HG02678 (cell line): ENCODE results near the gene ITGB7.

Experiments
- ATAC-seq: cut with Tn5 transposase; IDR thresholded peaks from one replicate; pipeline ENCODE4 v1.9.1; 2021; ENCODE audit warnings: mild to moderate bottlenecking, moderate library complexity; ENCODE audit not compliant: unreplicated experiment

ITGB7 gene

GRCh38 chr12:53151039-53151438 is 56.0 kb downstream of the ITGB7 start:
- ATAC-seq: no peak

GRCh38 chr12:53147653-53148052 is 59.4 kb downstream of the ITGB7 start:
- ATAC-seq: no peak

DNA sequence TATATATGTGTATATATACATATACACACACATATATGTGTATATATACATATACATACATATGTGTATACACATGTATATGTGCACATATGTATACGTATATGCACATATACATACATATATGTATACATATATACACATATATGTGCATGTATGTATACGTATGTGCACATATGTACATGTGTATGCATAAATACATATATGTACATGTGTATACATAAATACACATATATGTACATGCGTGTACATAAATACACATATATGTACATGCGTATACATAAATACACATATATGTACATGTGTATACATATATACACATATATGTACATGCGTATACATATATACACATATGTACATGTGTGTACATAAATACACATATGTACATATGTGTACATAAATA is 59.9 kb downstream of the ITGB7 start:
- no peak for ATAC-seq

DNA sequence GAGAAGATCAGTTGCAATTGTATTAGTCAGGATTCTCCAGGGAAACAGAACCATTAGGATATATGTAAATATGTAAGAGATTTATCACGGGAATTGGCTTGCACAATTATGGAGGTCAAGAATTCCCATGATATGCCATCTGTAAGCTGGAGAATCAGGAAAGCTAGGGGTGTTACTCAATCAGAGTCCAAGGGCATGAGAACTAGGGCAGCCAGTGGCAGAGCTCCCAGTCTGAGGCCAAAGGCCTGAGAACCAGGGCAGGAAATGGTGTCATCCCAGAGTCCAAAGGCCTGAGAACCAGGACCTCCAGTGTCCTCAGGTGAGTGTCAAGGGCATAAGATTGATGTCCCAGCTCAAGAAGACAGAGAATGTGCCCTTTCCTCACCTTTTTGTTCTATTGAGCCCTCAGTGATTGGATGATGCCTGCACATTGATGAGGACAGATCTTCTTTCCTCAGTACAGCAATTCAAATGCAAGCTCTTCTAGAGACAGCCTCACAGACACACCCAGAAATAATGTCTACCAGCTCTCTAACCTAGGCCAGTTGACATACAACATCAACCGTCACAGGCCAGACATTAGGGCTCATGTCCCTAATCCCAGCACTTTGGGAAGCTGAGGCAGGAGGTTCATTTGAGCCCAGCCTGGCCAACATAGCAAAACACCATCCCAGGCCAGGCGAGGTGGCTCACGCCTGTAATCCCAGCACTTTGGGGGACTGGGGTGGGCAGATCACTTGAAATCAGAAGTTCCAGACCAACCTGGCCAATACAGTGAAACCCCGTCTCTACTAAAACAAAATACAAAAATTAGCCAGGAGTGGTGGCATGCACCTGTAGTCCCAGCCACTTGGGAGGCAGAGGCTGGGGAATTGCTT is 61.4 kb downstream of the ITGB7 start:
- ATAC-seq: no peak

DNA sequence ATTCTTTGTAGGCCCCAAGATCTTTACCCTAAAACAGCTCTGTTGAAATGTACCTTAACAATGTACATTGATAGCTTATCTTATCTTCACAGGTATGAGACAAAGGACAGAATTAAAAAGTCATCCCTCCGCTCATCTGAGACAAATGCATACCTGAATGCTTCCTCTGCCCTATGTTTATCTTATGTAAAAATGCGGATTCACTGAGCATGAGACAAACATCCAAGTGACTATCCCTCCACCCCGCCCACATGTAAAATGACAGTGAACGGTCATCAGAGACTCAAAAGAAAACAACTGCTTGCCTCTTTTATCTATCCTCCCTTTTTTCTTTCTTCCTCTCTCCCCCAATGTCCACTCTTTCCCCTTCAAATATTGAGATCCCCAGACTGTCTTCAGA is 63.7 kb downstream of the ITGB7 start:
- no peak for ATAC-seq
